Measurements from ENCODE around the gene MME. TPM values are rescaled to one million over a fixed set of nuclear protein-coding genes. Genes with fewer than 3 reads are reported as not detected.

The MME gene
- total and polyA plus RNA-seq, 4 donors: 4.1 to 20.7 (median 9.5) TPM

DNA sequence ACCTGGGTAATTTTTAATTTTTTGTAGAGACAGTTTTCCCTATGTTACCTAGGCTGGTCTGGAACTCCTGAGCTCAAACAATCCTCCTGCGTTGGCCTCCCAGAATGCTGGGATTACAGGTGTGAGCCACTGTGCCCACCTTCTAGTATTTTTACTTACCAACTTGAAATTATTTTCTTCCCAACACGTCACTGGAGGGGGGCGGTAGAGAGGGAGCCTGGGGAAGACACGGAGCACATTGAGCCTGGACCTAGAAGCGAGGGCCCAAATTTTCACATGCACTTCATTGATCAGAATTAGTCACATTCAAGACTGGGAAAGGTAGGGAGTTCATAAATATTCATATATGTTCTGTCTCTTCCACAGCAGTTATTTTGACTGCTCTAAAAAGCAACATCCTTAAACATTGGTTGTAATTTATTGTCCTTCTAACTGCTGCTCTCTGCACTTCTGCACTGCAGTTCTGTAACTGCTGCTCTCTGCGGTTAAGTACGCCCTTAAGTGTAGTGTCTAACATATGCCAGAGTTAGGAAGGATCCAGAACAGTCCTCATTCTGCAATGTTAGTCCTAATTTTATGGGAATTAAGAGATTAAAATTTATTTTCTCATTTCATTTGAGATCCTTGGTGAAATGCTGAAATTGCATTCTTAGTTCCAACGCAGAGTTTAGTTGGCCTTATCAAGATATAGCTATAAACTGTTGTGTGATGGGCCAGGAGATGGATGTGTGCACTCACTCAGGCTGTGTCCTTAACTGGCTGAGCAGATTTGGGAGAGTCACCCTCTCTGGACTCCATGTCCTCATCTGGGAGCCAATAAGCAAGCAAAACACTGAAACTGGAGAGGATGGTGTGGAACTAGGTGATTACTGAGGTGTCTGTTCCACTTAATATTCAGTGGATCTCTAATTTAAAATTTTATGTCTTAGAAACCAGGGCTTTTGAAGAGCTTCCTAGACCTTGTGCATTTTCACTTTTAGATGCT, 115.1 kb downstream of the MME start:
- no peak for DNase-seq (ENCODE audit: low spot score)
- TF ChIP-seq, protein P1, sequence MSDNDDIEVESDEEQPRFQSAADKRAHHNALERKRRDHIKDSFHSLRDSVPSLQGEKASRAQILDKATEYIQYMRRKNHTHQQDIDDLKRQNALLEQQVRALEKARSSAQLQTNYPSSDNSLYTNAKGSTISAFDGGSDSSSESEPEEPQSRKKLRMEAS (IDR thresholded peaks at IDR 0.05): no peak
- TF ChIP-seq HNF4G (IDR thresholded peaks at IDR 0.05) (no peak), RXRA (IDR thresholded peaks at IDR 0.05) (no peak), YY1 (IDR thresholded peaks at IDR 0.05) (no peak), EGR1 (IDR thresholded peaks at IDR 0.05; ENCODE audit: low read depth in 2 of 2) (no peak), RAD21 (IDR thresholded peaks at IDR 0.05) (no peak), FOXA2 (IDR thresholded peaks at IDR 0.05) (no peak), SP1 (IDR thresholded peaks at IDR 0.05) (no peak)
- TF ChIP-seq, protein P2, sequence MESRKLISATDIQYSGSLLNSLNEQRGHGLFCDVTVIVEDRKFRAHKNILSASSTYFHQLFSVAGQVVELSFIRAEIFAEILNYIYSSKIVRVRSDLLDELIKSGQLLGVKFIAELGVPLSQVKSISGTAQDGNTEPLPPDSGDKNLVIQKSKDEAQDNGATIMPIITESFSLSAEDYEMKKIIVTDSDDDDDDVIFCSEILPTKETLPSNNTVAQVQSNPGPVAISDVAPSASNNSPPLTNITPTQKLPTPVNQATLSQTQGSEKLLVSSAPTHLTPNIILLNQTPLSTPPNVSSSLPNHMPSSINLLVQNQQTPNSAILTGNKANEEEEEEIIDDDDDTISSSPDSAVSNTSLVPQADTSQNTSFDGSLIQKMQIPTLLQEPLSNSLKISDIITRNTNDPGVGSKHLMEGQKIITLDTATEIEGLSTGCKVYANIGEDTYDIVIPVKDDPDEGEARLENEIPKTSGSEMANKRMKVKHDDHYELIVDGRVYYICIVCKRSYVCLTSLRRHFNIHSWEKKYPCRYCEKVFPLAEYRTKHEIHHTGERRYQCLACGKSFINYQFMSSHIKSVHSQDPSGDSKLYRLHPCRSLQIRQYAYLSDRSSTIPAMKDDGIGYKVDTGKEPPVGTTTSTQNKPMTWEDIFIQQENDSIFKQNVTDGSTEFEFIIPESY (IDR thresholded peaks at IDR 0.05): no peak
- TF ChIP-seq, protein P3, sequence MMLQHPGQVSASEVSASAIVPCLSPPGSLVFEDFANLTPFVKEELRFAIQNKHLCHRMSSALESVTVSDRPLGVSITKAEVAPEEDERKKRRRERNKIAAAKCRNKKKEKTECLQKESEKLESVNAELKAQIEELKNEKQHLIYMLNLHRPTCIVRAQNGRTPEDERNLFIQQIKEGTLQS (IDR thresholded peaks at IDR 0.05): no peak
- TF ChIP-seq, protein P4, sequence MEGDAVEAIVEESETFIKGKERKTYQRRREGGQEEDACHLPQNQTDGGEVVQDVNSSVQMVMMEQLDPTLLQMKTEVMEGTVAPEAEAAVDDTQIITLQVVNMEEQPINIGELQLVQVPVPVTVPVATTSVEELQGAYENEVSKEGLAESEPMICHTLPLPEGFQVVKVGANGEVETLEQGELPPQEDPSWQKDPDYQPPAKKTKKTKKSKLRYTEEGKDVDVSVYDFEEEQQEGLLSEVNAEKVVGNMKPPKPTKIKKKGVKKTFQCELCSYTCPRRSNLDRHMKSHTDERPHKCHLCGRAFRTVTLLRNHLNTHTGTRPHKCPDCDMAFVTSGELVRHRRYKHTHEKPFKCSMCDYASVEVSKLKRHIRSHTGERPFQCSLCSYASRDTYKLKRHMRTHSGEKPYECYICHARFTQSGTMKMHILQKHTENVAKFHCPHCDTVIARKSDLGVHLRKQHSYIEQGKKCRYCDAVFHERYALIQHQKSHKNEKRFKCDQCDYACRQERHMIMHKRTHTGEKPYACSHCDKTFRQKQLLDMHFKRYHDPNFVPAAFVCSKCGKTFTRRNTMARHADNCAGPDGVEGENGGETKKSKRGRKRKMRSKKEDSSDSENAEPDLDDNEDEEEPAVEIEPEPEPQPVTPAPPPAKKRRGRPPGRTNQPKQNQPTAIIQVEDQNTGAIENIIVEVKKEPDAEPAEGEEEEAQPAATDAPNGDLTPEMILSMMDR (IDR thresholded peaks at IDR 0.05; ENCODE audit: low read depth, low read length, missing input control): no peak
- Histone ChIP-seq H3K9ac (ENCODE audit: low read depth in 1 of 2, low read length in 2 of 2) (no peak overlapping the region), H3K27me3 (ENCODE audit: control insufficient read depth in 4 of 4, insufficient read depth in 4 of 4, low read length in 3 of 4) (no peaks in the 10 kb centered on the region), H3K9me3 (ENCODE audit: control insufficient read depth in 4 of 4, low read length in 3 of 4) (no peaks in the 10 kb centered on the region), H3K4me3 (ENCODE audit: low read depth in 1 of 3, low read length in 3 of 3) (no peak overlapping the region), H3K36me3 (ENCODE audit: control insufficient read depth in 4 of 4, insufficient read depth in 3 of 4, low read depth in 1 of 4, low read length in 3 of 4) (no peaks in the 10 kb centered on the region), H3K27ac (ENCODE audit: low read depth in 1 of 2, low read length in 2 of 2) (no peak overlapping the region), H3K4me1 (ENCODE audit: control insufficient read depth in 4 of 4, insufficient read depth in 4 of 4, low read length in 3 of 4) (no peaks in the 10 kb centered on the region)
- WGBS: 85% methylated on average over 8 of the region's 8 CpGs

DNA sequence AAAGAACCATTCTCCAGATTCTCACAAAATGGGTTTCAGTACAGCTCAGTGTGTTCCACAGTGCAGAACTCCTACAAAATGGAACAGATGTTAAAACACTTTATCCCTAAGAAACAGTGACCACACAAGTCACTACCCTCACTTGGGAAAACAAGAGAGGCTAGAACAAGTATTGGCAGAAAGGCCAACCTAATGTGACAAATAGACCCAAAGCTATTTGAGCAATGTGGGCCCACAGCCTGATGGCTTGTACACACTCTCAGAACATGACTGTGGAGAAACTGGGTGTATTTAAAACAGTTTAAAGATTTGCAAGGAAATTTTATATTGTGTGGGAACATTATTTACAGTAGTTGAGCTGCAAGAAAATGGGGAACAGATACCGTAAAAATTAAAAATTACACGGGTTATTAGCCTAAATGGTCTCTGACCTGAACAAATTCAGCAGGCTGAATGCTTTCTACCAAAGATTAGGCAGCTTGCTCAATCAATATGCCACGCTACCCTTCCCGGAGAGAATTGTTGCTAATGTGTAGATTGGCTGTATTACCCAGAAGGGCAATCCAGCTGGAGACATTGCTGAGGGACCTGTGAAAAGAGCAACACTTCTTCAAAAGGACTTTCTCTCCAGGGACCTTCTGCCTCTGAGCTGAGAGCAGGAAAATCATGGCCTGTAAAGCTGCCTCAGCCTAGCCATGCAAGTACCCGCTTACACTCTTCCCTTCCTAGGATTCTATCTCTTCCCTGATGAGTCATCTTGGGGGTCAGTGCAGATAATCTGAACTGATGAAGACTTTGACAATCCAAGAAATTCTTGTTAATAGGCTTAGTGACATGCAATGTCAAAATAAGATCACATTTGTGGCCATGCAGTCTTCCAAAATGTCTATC, 116.3 kb downstream of the MME start:
- Histone ChIP-seq H3K9me3 (ENCODE audit: control insufficient read depth in 4 of 4, low read length in 3 of 4) (no peaks in the 10 kb centered on the region), H3K4me3 (ENCODE audit: low read depth in 1 of 3, low read length in 3 of 3) (no peak overlapping the region)
- 84% methylated on average over 5 of the region's 5 CpGs for WGBS
- TF ChIP-seq, protein P4 (IDR thresholded peaks at IDR 0.05; ENCODE audit: low read depth, low read length, missing input control): no peak
- TF ChIP-seq TAF1 (conservative IDR thresholded peaks at IDR 0.05): no peak
- TF ChIP-seq, protein P3 (IDR thresholded peaks at IDR 0.05): no peak
- TF ChIP-seq NR2F2 (IDR thresholded peaks at IDR 0.05): no peak
- TF ChIP-seq, protein P1 (IDR thresholded peaks at IDR 0.05): no peak
- no peak for TF ChIP-seq GABPA (IDR thresholded peaks at IDR 0.05 in 1 of 2, conservative IDR thresholded peaks at IDR 0.05 in 1 of 2)
- TF ChIP-seq FOXA1 (IDR thresholded peaks at IDR 0.05): no peak
- TF ChIP-seq YY1 (IDR thresholded peaks at IDR 0.05): no peak
- no peak for TF ChIP-seq RXRA (IDR thresholded peaks at IDR 0.05)
- no peak for TF ChIP-seq SP1 (IDR thresholded peaks at IDR 0.05)
- no peak for TF ChIP-seq HNF4G (IDR thresholded peaks at IDR 0.05)
- TF ChIP-seq, protein P2 (IDR thresholded peaks at IDR 0.05): no peak
- TF ChIP-seq RAD21 (IDR thresholded peaks at IDR 0.05): no peak
- no peak for TF ChIP-seq EGR1 (IDR thresholded peaks at IDR 0.05; ENCODE audit: low read depth in 2 of 2)
- TF ChIP-seq JUND (IDR thresholded peaks at IDR 0.05): no peak

More for the DNA sequence above, 116.3 kb downstream of the MME start:
- no peak for DNase-seq (ENCODE audit: low spot score)
- H3K27me3 ChIP-seq (ENCODE audit: control insufficient read depth in 4 of 4, insufficient read depth in 4 of 4, low read length in 3 of 4): no peaks in the 10 kb centered on the region
- no peak overlapping the region for H3K27ac ChIP-seq (ENCODE audit: low read depth in 1 of 2, low read length in 2 of 2)
- H3K9ac ChIP-seq (ENCODE audit: low read depth in 1 of 2, low read length in 2 of 2): no peak overlapping the region
- H3K4me1 ChIP-seq (ENCODE audit: control insufficient read depth in 4 of 4, insufficient read depth in 4 of 4, low read length in 3 of 4): no peaks in the 10 kb centered on the region
- no peaks in the 10 kb centered on the region for H3K36me3 ChIP-seq (ENCODE audit: control insufficient read depth in 4 of 4, insufficient read depth in 3 of 4, low read depth in 1 of 4, low read length in 3 of 4)

Measured in liver (tissue), 9 donors.